Endothelial cell of umbilical vein (primary cell): ENCODE results near the gene C3orf70. TPM values are rescaled to one million over a fixed set of nuclear protein-coding genes. Genes with fewer than 3 reads are reported as not detected.

ENCODE experiments used
- BruUV-seq: library from RNA; stranded (reverse); fragments of 400-500 nt; replicated peaks from 2 replicates; lab custom pipeline; 2021; lab: Mats Ljungman, UMichigan
- CTCF ChIA-PET: fragments of 300-600, 350-600 bp; sonication (Branson Sonifier 250); formaldehyde crosslinking; loops from one replicate; lab custom pipeline; 2021; ENCODE audit warnings: antibody characterized with exemption, inconsistent platforms; lab: Charles Lee
- POLR2A ChIA-PET: fragments of 300-600, 350-600 bp; sonication (Branson Sonifier 250); formaldehyde crosslinking; loops from one replicate; lab custom pipeline; 2021; ENCODE audit warnings: antibody characterized with exemption, inconsistent platforms; lab: Charles Lee
- DNase-seq: peaks from one replicate; pipeline ENCODE4 v3.0.0-alpha.2; 2011; ENCODE audit warnings: low read depth, low spot score
- FAIRE-seq: peaks from 2 replicates; lab custom pipeline; 2011; peaks lifted over from hg19 to GRCh38; lab: Jason Lieb, UNC
- H2AFZ ChIP-seq: 2 replicates; pipeline ENCODE4 v1.6.0; 2012; ENCODE audit warnings: low read depth, low read length, control low read depth, inconsistent platforms
- H3K27ac ChIP-seq: 2 replicates; pipeline ENCODE4 v1.5.1; 2011; ENCODE audit warnings: low read depth, mild to moderate bottlenecking, control low read depth, low read length, moderate library complexity; ENCODE audit not compliant: insufficient read depth
- H3K27me3 ChIP-seq, 2 experiments: 2 replicates each; pipeline versions ENCODE4 v1.6.0 to v1.6.1; 2011; ENCODE audit warnings: low read length in 2 of 2, mixed read lengths in 1 of 2; ENCODE audit not compliant: control insufficient read depth in 2 of 2, insufficient read depth in 2 of 2
- H3K36me3 ChIP-seq, 2 experiments: 2 replicates in 1 of 2; 3 replicates in 1 of 2; pipeline ENCODE4 v1.5.1; 2011; ENCODE audit warnings: low read length in 2 of 2, mild to moderate bottlenecking in 1 of 2, moderate library complexity in 1 of 2; ENCODE audit not compliant: control insufficient read depth in 2 of 2, insufficient read depth in 2 of 2; ENCODE audit errors: extremely low read depth in 1 of 2
- H3K4me1 ChIP-seq: 3 replicates; pipeline ENCODE4 v1.5.1; 2011; ENCODE audit warnings: mild to moderate bottlenecking, low read length; ENCODE audit not compliant: control insufficient read depth, insufficient read depth; ENCODE audit errors: extremely low read depth
- H3K4me2 ChIP-seq: 2 replicates; pipeline ENCODE4 v1.6.1; 2011; ENCODE audit warnings: low read length, control low read depth, mixed read lengths; ENCODE audit not compliant: insufficient read depth
- H3K4me3 ChIP-seq, 3 experiments: fragments of 200-600 bp in 1 of 3; sonication (generic), shearing (Covaris generic) in 1 of 3; replicated peaks in 1 of 3; 2 replicates each; pipeline ENCODE4 v1.5.1; 2011 to 2016; ENCODE audit warnings: control low read depth in 3 of 3, low read length in 3 of 3, mild to moderate bottlenecking in 2 of 3, inconsistent platforms in 1 of 3, low read depth in 1 of 3, moderate library complexity in 1 of 3; ENCODE audit not compliant: insufficient read depth in 1 of 3
- H3K79me2 ChIP-seq: 2 replicates; pipeline ENCODE4 v1.6.0; 2012; ENCODE audit warnings: low read length, inconsistent platforms; ENCODE audit not compliant: control insufficient read depth, insufficient read depth
- H3K9ac ChIP-seq: replicated peaks from 2 replicates; pipeline ENCODE3; 2011; ENCODE audit warnings: low read length, control low read depth; ENCODE audit not compliant: insufficient read depth; ENCODE audit errors: extremely low read depth
- H3K9me1 ChIP-seq: replicated peaks from 3 replicates; pipeline ENCODE4 v1.6.0; 2011; ENCODE audit warnings: mild to moderate bottlenecking, low read length; ENCODE audit not compliant: control insufficient read depth, insufficient read depth; ENCODE audit errors: extremely low read depth
- H3K9me3 ChIP-seq: replicated peaks from 2 replicates; pipeline ENCODE4 v1.5.1; 2012; ENCODE audit warnings: low read length, inconsistent platforms; ENCODE audit not compliant: control insufficient read depth, insufficient read depth
- H4K20me1 ChIP-seq: replicated peaks from 2 replicates; pipeline ENCODE3; 2011; ENCODE audit warnings: mild to moderate bottlenecking, low read length; ENCODE audit not compliant: control insufficient read depth, insufficient read depth; ENCODE audit errors: extremely low read depth
- CTCF ChIP-seq, 2 donors: IDR thresholded peaks; 1 replicate in 1 of 2; 2 replicates in 1 of 2; pipeline ENCODE4 v1.5.1; 2011; ENCODE audit warnings: low read length in 2 of 2, mild to moderate bottlenecking in 2 of 2, moderate library complexity in 2 of 2, control low read depth in 1 of 2, inconsistent platforms in 1 of 2, low read depth in 1 of 2; ENCODE audit not compliant: insufficient read depth in 1 of 2; ENCODE audit errors: extremely low read depth in 1 of 2
- EZH2 ChIP-seq: IDR thresholded peaks from 2 replicates; pipeline ENCODE4 v1.6.1; 2012; ENCODE audit warnings: borderline replicate concordance, low read depth, mild to moderate bottlenecking, moderate library complexity, low read length, inconsistent platforms; ENCODE audit not compliant: severe bottlenecking
- FOS ChIP-seq: IDR thresholded peaks from 2 replicates; pipeline ENCODE4 v1.6.1; 2011; ENCODE audit warnings: mild to moderate bottlenecking, low read length, moderate library complexity, borderline replicate concordance; ENCODE audit not compliant: insufficient read depth
- GATA2 ChIP-seq: IDR thresholded peaks from 2 replicates; pipeline ENCODE4 v1.7.0; 2011; ENCODE audit warnings: low read depth, mild to moderate bottlenecking, moderate library complexity, mixed read lengths, low read length; ENCODE audit not compliant: insufficient read length, insufficient read depth
- JUN ChIP-seq: IDR thresholded peaks from 2 replicates; pipeline ENCODE4 v1.6.1; 2011; ENCODE audit warnings: borderline replicate concordance, low read depth; ENCODE audit not compliant: insufficient read length, insufficient read depth
- MAX ChIP-seq: IDR thresholded peaks from 2 replicates; pipeline ENCODE4 v1.6.1; 2011; ENCODE audit not compliant: insufficient read depth, insufficient read length
- MYC ChIP-seq: IDR thresholded peaks from one replicate; pipeline ENCODE4 v1.6.1; 2011; ENCODE audit warnings: mild to moderate bottlenecking, low read depth, low read length
- POLR2A ChIP-seq: IDR thresholded peaks from 2 replicates; pipeline ENCODE4 v1.6.1; 2012; ENCODE audit warnings: low read depth, mild to moderate bottlenecking, control low read depth, low read length
- POLR2AphosphoS5 ChIP-seq: IDR thresholded peaks from 2 replicates; pipeline ENCODE4 v1.6.1; 2012; ENCODE audit warnings: low read depth, mild to moderate bottlenecking, control low read depth, low read length, moderate library complexity; ENCODE audit not compliant: insufficient read depth
- dilution Hi-C: fragments of 300-500 bp; cut with MboI; formaldehyde crosslinking; loops from one replicate; pipeline ENCODE4 v1.15.0; 2019; ENCODE audit warnings: low sequenced_read_pairs; ENCODE audit not compliant: extremely low pct_ligation_motif_present
- intact Hi-C: fragments of 100-400 bp; cut with micrococcal nuclease; formaldehyde crosslinking; loops from one replicate; pipeline ENCODE4 v1.10.0; 2022
- polyA plus RNA-seq, 4 experiments: library from polyadenylated mRNA; depleted of rRNA in 3 of 4; stranded (reverse) in 3 of 4; unstranded in 1 of 4; fragments of >200 nt; gene quantifications; 2 replicates each; pipeline versions ENCODE4 v1.2.1 to v1.2.3, GENCODE V29; 2011 to 2012; ENCODE audit warnings: missing spikeins in 1 of 4
- total RNA-seq: library from RNA; stranded (reverse); gene quantifications from 2 replicates; pipeline ENCODE4 v1.2.3, GENCODE V29; 2021

C3orf70 gene
- total and polyA plus RNA-seq, 2 donors (not counting 3 experiments of a cell fraction or from before 2014, with no cell fraction given), result 0.08 to 0.20 TPM

- Histone ChIP-seq H3K9me3 (no peaks in the 10 kb centered on the region), H3K27ac (no peak overlapping the region), H3K4me2 (no peak overlapping the region), H3K4me3 (no peak overlapping the region), H3K79me2 (no peaks in the 10 kb centered on the region), H4K20me1 (no peaks in the 10 kb centered on the region), H3K9me1 (no peaks in the 10 kb centered on the region), H3K9ac (no peak overlapping the region), H3K36me3 (no peaks in the 10 kb centered on the region), H3K27me3 (no peaks in the 10 kb centered on the region), H2AFZ (no peak overlapping the region), H3K4me1 (no peaks in the 10 kb centered on the region)
- BruUV-seq, result no TSS peak
- dilution Hi-C loops, result no loop called here
- intact Hi-C loops, result no loop called here
- CTCF ChIA-PET, result interaction anchor here (1.1 kb wide), 1 partner anchor 45 kb away, joined by 5 read pairs; no protein-coding TSS in a partner anchor
- FAIRE-seq, result no peak
- DNase-seq, result no peak
- POLR2A ChIA-PET, result no interaction called here
- TF ChIP-seq MYC, result no peak
- TF ChIP-seq POLR2AphosphoS5, result no peak
- no peak for TF ChIP-seq POLR2A
- TF ChIP-seq EZH2, result no peak
- TF ChIP-seq CTCF (IDR thresholded peaks at IDR 0.05; ENCODE audit: extremely low read depth in 1 of 2, insufficient read depth in 1 of 2, low read depth in 1 of 2, low read length in 2 of 2), result no peak
- TF ChIP-seq GATA2, result no peak
- TF ChIP-seq MAX, result no peak
- TF ChIP-seq FOS, result no peak
- TF ChIP-seq JUN, result no peak
Measured at GRCh38 chr3:185131602-185132256, 21.1 kb downstream of the C3orf70 start.
